Measurements from ENCODE around the gene FBP1.

FBP1 gene

GRCh38 chr9:94655739-94656138, 16.4 kb upstream of the FBP1 start:
- Histone ChIP-seq H3K9ac (ENCODE audit: insufficient read length, low read depth) (no peak overlapping the region), H3K27me3 (ENCODE audit: insufficient read depth, insufficient read length) (peaks cover 3% of the 10 kb centered on the region), H3K9me3 (ENCODE audit: insufficient read depth, low read length) (no peaks in the 10 kb centered on the region), H3K36me3 (ENCODE audit: insufficient read depth, insufficient read length, low read length) (no peaks in the 10 kb centered on the region), H3K4me1 (ENCODE audit: insufficient read depth, insufficient read length) (peaks cover 3% of the 10 kb centered on the region), H3K4me3 (ENCODE audit: insufficient read length, low read depth) (no peak overlapping the region)
- DNase-seq (ENCODE audit: low read depth, low spot score), result no peak
- TF ChIP-seq ZNF274 (IDR thresholded peaks at IDR 0.05; ENCODE audit: low read depth, low read length) (no peak), YY1 (IDR thresholded peaks at IDR 0.05; ENCODE audit: insufficient read depth, insufficient read length) (no peak), SUZ12 (IDR thresholded peaks at IDR 0.05; ENCODE audit: extremely low read depth, insufficient read depth, insufficient read length) (no peak)

DNA sequence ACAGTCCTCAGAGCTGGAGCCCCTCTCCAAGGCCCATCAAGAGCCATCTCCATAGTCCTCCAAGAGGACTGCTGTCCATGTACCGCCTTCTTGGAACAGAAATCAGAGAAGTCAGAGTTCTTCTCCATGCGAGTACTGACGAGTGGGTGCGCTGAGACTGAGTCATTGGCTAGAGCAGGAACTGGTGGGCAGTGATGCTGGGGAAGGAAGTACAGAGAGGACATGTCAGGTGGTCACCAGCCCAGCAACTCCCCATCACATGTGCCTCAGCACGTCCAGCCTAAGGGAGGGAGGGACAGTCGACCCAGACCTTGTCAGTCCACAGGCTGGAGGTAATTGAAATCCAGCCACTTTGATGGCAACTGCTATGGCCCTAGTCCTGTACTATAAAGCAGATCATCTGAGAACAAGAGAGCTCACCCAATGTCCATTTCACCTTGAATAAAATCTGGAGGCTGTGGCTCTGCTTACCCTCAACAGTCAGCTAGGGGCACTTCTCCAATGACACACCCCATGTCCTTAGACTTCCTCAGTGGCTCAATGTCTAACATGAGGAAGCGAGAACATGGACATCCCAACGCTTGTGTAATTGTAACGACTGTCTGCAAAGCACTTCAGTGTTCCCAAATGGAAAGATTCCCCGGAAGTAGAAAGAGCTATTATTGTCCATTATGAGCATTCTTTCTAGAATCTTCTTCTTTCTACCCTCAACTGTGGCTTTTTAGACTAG, 15.0 kb upstream of the FBP1 start:
- TF ChIP-seq SUZ12 (IDR thresholded peaks at IDR 0.05; ENCODE audit: extremely low read depth, insufficient read depth, insufficient read length), result no peak
- TF ChIP-seq ZNF274 (IDR thresholded peaks at IDR 0.05; ENCODE audit: low read depth, low read length), result no peak
- TF ChIP-seq YY1 (IDR thresholded peaks at IDR 0.05; ENCODE audit: insufficient read depth, insufficient read length), result no peak
- Histone ChIP-seq H3K36me3 (ENCODE audit: insufficient read depth, insufficient read length, low read length) (no peaks in the 10 kb centered on the region), H3K9me3 (ENCODE audit: insufficient read depth, low read length) (no peaks in the 10 kb centered on the region), H3K4me3 (ENCODE audit: insufficient read length, low read depth) (no peak overlapping the region), H3K27me3 (ENCODE audit: insufficient read depth, insufficient read length) (peaks cover 3% of the 10 kb centered on the region), H3K4me1 (ENCODE audit: insufficient read depth, insufficient read length) (peaks cover 3% of the 10 kb centered on the region), H3K9ac (ENCODE audit: insufficient read length, low read depth) (no peak overlapping the region)
- no peak for DNase-seq (ENCODE audit: low read depth, low spot score)

DNA sequence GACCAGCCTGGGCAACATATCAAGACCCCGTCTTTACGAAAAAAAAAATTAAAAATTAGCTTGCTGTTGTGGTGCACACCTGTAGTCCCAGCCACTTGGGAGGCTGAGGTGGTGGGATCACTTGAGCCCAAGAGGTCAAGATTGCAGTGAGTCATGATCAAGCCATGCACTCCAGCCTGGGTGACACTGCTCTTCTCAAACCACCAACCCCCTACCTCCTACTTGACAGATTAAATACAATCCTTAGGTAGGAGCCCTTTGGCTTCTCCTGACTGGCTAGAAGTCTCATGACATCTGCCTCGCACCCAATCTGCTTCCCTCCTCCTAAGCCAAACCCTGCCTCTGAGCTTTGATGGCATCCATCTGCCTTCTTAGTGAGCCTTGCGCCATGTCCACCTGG, 11.6 kb upstream of the FBP1 start:
- peaks cover 12% of the 10 kb centered on the region for H3K4me1 ChIP-seq (ENCODE audit: insufficient read depth, insufficient read length)
- TF ChIP-seq SUZ12 (IDR thresholded peaks at IDR 0.05; ENCODE audit: extremely low read depth, insufficient read depth, insufficient read length), result no peak
- no peak for TF ChIP-seq ZNF274 (IDR thresholded peaks at IDR 0.05; ENCODE audit: low read depth, low read length)
- no peak for TF ChIP-seq YY1 (IDR thresholded peaks at IDR 0.05; ENCODE audit: insufficient read depth, insufficient read length)
- peaks cover 5% of the 10 kb centered on the region for H3K27me3 ChIP-seq (ENCODE audit: insufficient read depth, insufficient read length)
- no peak overlapping the region for H3K4me3 ChIP-seq (ENCODE audit: insufficient read length, low read depth)
- DNase-seq (ENCODE audit: low read depth, low spot score), result no peak
- H3K9ac ChIP-seq (ENCODE audit: insufficient read length, low read depth), result no peak overlapping the region
- no peaks in the 10 kb centered on the region for H3K36me3 ChIP-seq (ENCODE audit: insufficient read depth, insufficient read length, low read length)
- H3K9me3 ChIP-seq (ENCODE audit: insufficient read depth, low read length), result no peaks in the 10 kb centered on the region

DNA sequence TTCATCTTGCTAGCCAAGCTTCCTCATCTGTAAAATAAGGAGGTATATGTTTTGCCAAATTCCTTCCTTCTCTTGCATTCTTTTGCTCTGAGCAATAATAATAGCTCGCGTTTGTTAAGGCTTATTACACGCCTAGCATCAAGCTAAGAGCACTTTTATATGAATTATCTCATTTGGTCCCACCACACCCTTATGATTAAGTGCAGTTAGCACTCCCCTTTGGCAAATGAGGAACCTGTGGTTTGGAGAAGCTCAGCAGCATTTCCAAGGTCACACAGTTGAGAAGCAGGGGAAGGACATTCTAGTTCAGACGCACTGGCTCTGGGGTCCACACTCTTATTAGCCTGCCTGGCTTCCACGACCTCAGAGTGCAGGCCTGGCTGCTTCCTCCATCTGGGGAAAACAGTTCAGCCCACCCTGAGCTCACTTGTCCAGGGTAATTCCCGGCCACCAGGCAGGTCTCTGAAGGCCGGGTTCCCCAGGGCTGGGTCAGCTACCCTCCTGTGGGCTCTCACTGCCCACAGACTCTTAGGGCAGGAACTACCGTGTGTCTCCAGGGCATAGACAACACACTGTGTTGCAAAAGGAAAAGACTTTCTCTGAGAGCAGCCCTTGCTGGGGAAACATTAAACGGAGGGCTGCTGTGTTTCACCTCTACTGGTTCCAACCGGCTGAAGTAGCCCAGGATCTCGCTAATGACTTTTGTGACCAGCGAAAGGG, 9.9 kb upstream of the FBP1 start:
- Histone ChIP-seq H3K9me3 (ENCODE audit: insufficient read depth, low read length) (no peaks in the 10 kb centered on the region), H3K4me3 (ENCODE audit: insufficient read length, low read depth) (no peak overlapping the region), H3K4me1 (ENCODE audit: insufficient read depth, insufficient read length) (peaks cover 12% of the 10 kb centered on the region), H3K27me3 (ENCODE audit: insufficient read depth, insufficient read length) (peaks cover 12% of the 10 kb centered on the region), H3K9ac (ENCODE audit: insufficient read length, low read depth) (no peak overlapping the region), H3K36me3 (ENCODE audit: insufficient read depth, insufficient read length, low read length) (no peaks in the 10 kb centered on the region)
- DNase-seq (ENCODE audit: low read depth, low spot score), result no peak
- TF ChIP-seq ZNF274 (IDR thresholded peaks at IDR 0.05; ENCODE audit: low read depth, low read length), result no peak
- TF ChIP-seq YY1 (IDR thresholded peaks at IDR 0.05; ENCODE audit: insufficient read depth, insufficient read length), result no peak
- TF ChIP-seq SUZ12 (IDR thresholded peaks at IDR 0.05; ENCODE audit: extremely low read depth, insufficient read depth, insufficient read length), result no peak

- DNase-seq (ENCODE audit: low read depth, low spot score), result no peak
- H3K27me3 ChIP-seq (ENCODE audit: insufficient read depth, insufficient read length), result peaks cover 17% of the 10 kb centered on the region
- TF ChIP-seq YY1 (IDR thresholded peaks at IDR 0.05; ENCODE audit: insufficient read depth, insufficient read length) (no peak), ZNF274 (IDR thresholded peaks at IDR 0.05; ENCODE audit: low read depth, low read length) (no peak), SUZ12 (IDR thresholded peaks at IDR 0.05; ENCODE audit: extremely low read depth, insufficient read depth, insufficient read length) (no peak)
- H3K9ac ChIP-seq (ENCODE audit: insufficient read length, low read depth), result no peak overlapping the region
- no peaks in the 10 kb centered on the region for H3K9me3 ChIP-seq (ENCODE audit: insufficient read depth, low read length)
- H3K36me3 ChIP-seq (ENCODE audit: insufficient read depth, insufficient read length, low read length), result no peaks in the 10 kb centered on the region
- no peak overlapping the region for H3K4me3 ChIP-seq (ENCODE audit: insufficient read length, low read depth)
- peaks cover 12% of the 10 kb centered on the region for H3K4me1 ChIP-seq (ENCODE audit: insufficient read depth, insufficient read length)
Observed at GRCh38 chr9:94648185-94648584, 8.9 kb upstream of the FBP1 start.

DNA sequence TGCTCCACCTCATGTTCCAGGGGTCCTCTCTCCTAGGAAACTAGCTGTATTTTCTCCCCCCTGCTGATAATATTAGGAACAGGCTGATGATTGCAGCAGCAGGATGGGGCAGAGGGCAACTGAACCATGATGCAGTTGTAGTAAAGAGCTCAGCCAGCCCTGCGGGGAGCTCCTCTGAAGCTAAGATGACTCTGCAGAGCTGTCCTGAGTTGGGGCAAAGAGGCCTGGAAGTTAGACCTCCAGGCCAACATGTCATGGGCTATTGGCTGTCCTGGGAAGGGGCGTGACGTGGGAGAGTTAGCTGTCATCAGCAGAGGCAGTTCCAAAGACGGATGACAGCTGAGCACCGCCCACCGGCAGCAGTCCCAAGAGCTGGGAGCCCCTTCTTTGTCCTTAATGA, 6.6 kb upstream of the FBP1 start:
- H3K4me1 ChIP-seq (ENCODE audit: insufficient read depth, insufficient read length), result peaks cover 11% of the 10 kb centered on the region
- no peak overlapping the region for H3K4me3 ChIP-seq (ENCODE audit: insufficient read length, low read depth)
- no peaks in the 10 kb centered on the region for H3K36me3 ChIP-seq (ENCODE audit: insufficient read depth, insufficient read length, low read length)
- H3K9me3 ChIP-seq (ENCODE audit: insufficient read depth, low read length), result no peaks in the 10 kb centered on the region
- no peak for TF ChIP-seq YY1 (IDR thresholded peaks at IDR 0.05; ENCODE audit: insufficient read depth, insufficient read length)
- TF ChIP-seq SUZ12 (IDR thresholded peaks at IDR 0.05; ENCODE audit: extremely low read depth, insufficient read depth, insufficient read length), result no peak
- no peak for TF ChIP-seq ZNF274 (IDR thresholded peaks at IDR 0.05; ENCODE audit: low read depth, low read length)
- H3K9ac ChIP-seq (ENCODE audit: insufficient read length, low read depth), result no peak overlapping the region
- no peak for DNase-seq (ENCODE audit: low read depth, low spot score)
- H3K27me3 ChIP-seq (ENCODE audit: insufficient read depth, insufficient read length), result peaks cover 40% of the 10 kb centered on the region

- TF ChIP-seq ZNF274 (IDR thresholded peaks at IDR 0.05; ENCODE audit: low read depth, low read length), result no peak
- H3K9me3 ChIP-seq (ENCODE audit: insufficient read depth, low read length), result no peaks in the 10 kb centered on the region
- no peak for DNase-seq (ENCODE audit: low read depth, low spot score)
- no peak overlapping the region for H3K4me3 ChIP-seq (ENCODE audit: insufficient read length, low read depth)
- H3K36me3 ChIP-seq (ENCODE audit: insufficient read depth, insufficient read length, low read length), result no peaks in the 10 kb centered on the region
- H3K27me3 ChIP-seq (ENCODE audit: insufficient read depth, insufficient read length), result peaks cover 53% of the 10 kb centered on the region
- H3K4me1 ChIP-seq (ENCODE audit: insufficient read depth, insufficient read length), result peaks cover 14% of the 10 kb centered on the region
- no peak overlapping the region for H3K9ac ChIP-seq (ENCODE audit: insufficient read length, low read depth)
Observed at GRCh38 chr9:94644543-94644942, 5.2 kb upstream of the FBP1 start.

Measured in NT2/D1 (cell line).